Measurements from ENCODE around the gene TTC19. TPM values are rescaled to one million over a fixed set of nuclear protein-coding genes. Genes with fewer than 3 reads are reported as not detected.

Gene TTC19
- total and polyA plus RNA-seq, 2 of the 8 experiments (the other 6 are each of a cell fraction or from before 2014, with no cell fraction given), result 11.8 to 55.0 TPM

- no peaks in the 10 kb centered on the region for H3K79me2 ChIP-seq (ENCODE audit: control insufficient read depth in 1 of 2, insufficient read depth in 2 of 2, low read length in 2 of 2)
- no peak overlapping the region for H2BK20ac ChIP-seq (ENCODE audit: low read length)
- no peak overlapping the region for H3K4ac ChIP-seq (replicated peaks; ENCODE audit: insufficient read length, low read depth, low read length)
- no peak overlapping the region for H2AK5ac ChIP-seq (ENCODE audit: low read depth, low read length)
- no peak overlapping the region for H3K23ac ChIP-seq (ENCODE audit: insufficient read length)
- DNase-seq (ENCODE audit: low read depth in 1 of 2, low spot score in 2 of 2), result no peak
- H3K79me1 ChIP-seq (ENCODE audit: low read depth, low read length), result no peaks in the 10 kb centered on the region
- H3K14ac ChIP-seq (ENCODE audit: insufficient read length), result no peak overlapping the region
- H3K36me3 ChIP-seq (ENCODE audit: control insufficient read depth in 2 of 4, insufficient read depth in 4 of 4, low read length in 3 of 4), result peaks cover 13 to 78% (median 48%) of the 10 kb centered on the region in 4 experiments
- no peak overlapping the region for H2BK120ac ChIP-seq (replicated peaks; ENCODE audit: low read depth, low read length)
- POLR2A ChIA-PET (ENCODE audit: partially characterized antibody), result interaction anchor here (1.0 to 1.6 kb wide), 3 partner anchors 9 to 31 kb away, joined by 3 to 6 read pairs (median 5); no protein-coding TSS in a partner anchor
- no peak overlapping the region for H3K9ac ChIP-seq (replicated peaks in 1 of 4; ENCODE audit: extremely low read depth in 1 of 4, low read depth in 3 of 4, low read length in 3 of 4)
- no peak overlapping the region for H4K8ac ChIP-seq (ENCODE audit: extremely low read depth, insufficient read depth, low read length)
- H3K27ac ChIP-seq (ENCODE audit: low read depth, low read length), result no peak overlapping the region
- H2AFZ ChIP-seq (ENCODE audit: low read length), result no peak overlapping the region
- H3K56ac ChIP-seq (replicated peaks; ENCODE audit: insufficient read length, low read depth, low read length), result no peak overlapping the region
- H3K9me3 ChIP-seq (ENCODE audit: insufficient read depth in 2 of 2, low read depth in 1 of 2, low read length in 1 of 2), result no peaks in the 10 kb centered on the region
- no peak overlapping the region for H2BK15ac ChIP-seq (ENCODE audit: low read length)
- H3K4me2 ChIP-seq (ENCODE audit: insufficient read depth in 1 of 2, low read depth in 2 of 2, low read length in 2 of 2), result no peak overlapping the region
- no peaks in the 10 kb centered on the region for H3K4me1 ChIP-seq (replicated peaks in 1 of 4; ENCODE audit: control insufficient read depth in 3 of 4, insufficient read depth in 4 of 4, low read length in 3 of 4)
- H3K27me3 ChIP-seq (replicated peaks in 1 of 4; ENCODE audit: control insufficient read depth in 3 of 4, extremely low read depth in 1 of 4, insufficient read depth in 3 of 4, low read length in 3 of 4), result no peaks in the 10 kb centered on the region
- H3K23me2 ChIP-seq (ENCODE audit: low read depth, low read length), result no peaks in the 10 kb centered on the region
- no peak overlapping the region for H3K18ac ChIP-seq (ENCODE audit: extremely low read depth, low read length)
- CTCF ChIA-PET (ENCODE audit: partially characterized antibody), result no interaction called here
- peaks cover 0 to 2% of the 10 kb centered on the region in 2 experiments for H4K20me1 ChIP-seq (replicated peaks in 1 of 2; ENCODE audit: control insufficient read depth in 1 of 2, insufficient read depth in 2 of 2, low read length in 2 of 2)
- no peak overlapping the region for H2BK5ac ChIP-seq (ENCODE audit: low read depth, low read length)
- H4K91ac ChIP-seq (replicated peaks; ENCODE audit: insufficient read length, low read length), result no peak overlapping the region
- H3K4me3 ChIP-seq (ENCODE audit: extremely low read depth in 1 of 4, insufficient read depth in 2 of 4, low read depth in 3 of 4, low read length in 4 of 4), result no peak overlapping the region
- no peak overlapping the region for H4K5ac ChIP-seq (ENCODE audit: insufficient read length, low read depth, low read length)
- WGBS, 2 experiments (ENCODE audit: extremely low coverage in 1 of 2, insufficient coverage in 1 of 2, insufficient read length in 1 of 2, insufficient replicate concordance in 2 of 2, low coverage in 1 of 2, low lambda C conversion rate in 2 of 2, missing lambda C conversion rate in 1 of 2), result 89% methylated on average over 2 of the region's 2 CpGs; no CpG with 5 or more reads in 1 of the 2 experiments
- no peak overlapping the region for H2BK12ac ChIP-seq (ENCODE audit: low read depth, low read length)
- no peak for FAIRE-seq
- TF ChIP-seq SP4 (IDR thresholded peaks at IDR 0.05; ENCODE audit: low read length) (no peak), RFX5 (IDR thresholded peaks at IDR 0.05; ENCODE audit: borderline replicate concordance, low read depth, low read length) (no peak), POLR2AphosphoS5 (IDR thresholded peaks at IDR 0.05; ENCODE audit: low read depth, low read length) (no peak), SAP30 (IDR thresholded peaks at IDR 0.05; ENCODE audit: insufficient read depth, insufficient replicate concordance, low read length) (no peak), BACH1 (IDR thresholded peaks at IDR 0.05; ENCODE audit: low read length) (no peak), RXRA (IDR thresholded peaks at IDR 0.05; ENCODE audit: insufficient read depth, low read depth, low read length) (no peak), PHF8 (conservative IDR thresholded peaks at IDR 0.05; ENCODE audit: low read depth, low read length) (no peak), RNF2 (IDR thresholded peaks at IDR 0.05; ENCODE audit: borderline replicate concordance, low read depth, low read length, missing control alignments, poor library complexity, severe bottlenecking) (no peak), TEAD4 (IDR thresholded peaks at IDR 0.05; ENCODE audit: low read depth, low read length) (no peak), CHD2 (IDR thresholded peaks at IDR 0.05; ENCODE audit: low read length) (no peak), KDM1A (IDR thresholded peaks at IDR 0.05; ENCODE audit: borderline replicate concordance, low read length) (no peak), KDM4A (IDR thresholded peaks at IDR 0.05; ENCODE audit: low read depth, low read length, severe bottlenecking) (no peak)
- TF ChIP-seq, protein P1, sequence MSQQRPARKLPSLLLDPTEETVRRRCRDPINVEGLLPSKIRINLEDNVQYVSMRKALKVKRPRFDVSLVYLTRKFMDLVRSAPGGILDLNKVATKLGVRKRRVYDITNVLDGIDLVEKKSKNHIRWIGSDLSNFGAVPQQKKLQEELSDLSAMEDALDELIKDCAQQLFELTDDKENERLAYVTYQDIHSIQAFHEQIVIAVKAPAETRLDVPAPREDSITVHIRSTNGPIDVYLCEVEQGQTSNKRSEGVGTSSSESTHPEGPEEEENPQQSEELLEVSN (IDR thresholded peaks at IDR 0.05), result no peak
- TF ChIP-seq, protein P2, sequence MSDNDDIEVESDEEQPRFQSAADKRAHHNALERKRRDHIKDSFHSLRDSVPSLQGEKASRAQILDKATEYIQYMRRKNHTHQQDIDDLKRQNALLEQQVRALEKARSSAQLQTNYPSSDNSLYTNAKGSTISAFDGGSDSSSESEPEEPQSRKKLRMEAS (IDR thresholded peaks at IDR 0.05), result no peak
Observed at GRCh38 chr17:16036261-16036660, 36.6 kb downstream of the TTC19 start.

Data from H1 (cell line).